HG02610 (cell line): ENCODE data around the gene TMEM45A.
"Not testable (repeated sequence)": the region's sequence is repeated elsewhere in the genome, so short reads cannot be mapped to it uniquely, and the experiment has no call there.

Experiments used
- ATAC-seq: cut with Tn5 transposase; IDR thresholded peaks from one replicate; pipeline ENCODE4 v1.9.1; 2021; ENCODE audit warnings: mild to moderate bottlenecking, moderate library complexity; ENCODE audit not compliant: unreplicated experiment

The TMEM45A gene, protein sequence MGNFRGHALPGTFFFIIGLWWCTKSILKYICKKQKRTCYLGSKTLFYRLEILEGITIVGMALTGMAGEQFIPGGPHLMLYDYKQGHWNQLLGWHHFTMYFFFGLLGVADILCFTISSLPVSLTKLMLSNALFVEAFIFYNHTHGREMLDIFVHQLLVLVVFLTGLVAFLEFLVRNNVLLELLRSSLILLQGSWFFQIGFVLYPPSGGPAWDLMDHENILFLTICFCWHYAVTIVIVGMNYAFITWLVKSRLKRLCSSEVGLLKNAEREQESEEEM

DNA sequence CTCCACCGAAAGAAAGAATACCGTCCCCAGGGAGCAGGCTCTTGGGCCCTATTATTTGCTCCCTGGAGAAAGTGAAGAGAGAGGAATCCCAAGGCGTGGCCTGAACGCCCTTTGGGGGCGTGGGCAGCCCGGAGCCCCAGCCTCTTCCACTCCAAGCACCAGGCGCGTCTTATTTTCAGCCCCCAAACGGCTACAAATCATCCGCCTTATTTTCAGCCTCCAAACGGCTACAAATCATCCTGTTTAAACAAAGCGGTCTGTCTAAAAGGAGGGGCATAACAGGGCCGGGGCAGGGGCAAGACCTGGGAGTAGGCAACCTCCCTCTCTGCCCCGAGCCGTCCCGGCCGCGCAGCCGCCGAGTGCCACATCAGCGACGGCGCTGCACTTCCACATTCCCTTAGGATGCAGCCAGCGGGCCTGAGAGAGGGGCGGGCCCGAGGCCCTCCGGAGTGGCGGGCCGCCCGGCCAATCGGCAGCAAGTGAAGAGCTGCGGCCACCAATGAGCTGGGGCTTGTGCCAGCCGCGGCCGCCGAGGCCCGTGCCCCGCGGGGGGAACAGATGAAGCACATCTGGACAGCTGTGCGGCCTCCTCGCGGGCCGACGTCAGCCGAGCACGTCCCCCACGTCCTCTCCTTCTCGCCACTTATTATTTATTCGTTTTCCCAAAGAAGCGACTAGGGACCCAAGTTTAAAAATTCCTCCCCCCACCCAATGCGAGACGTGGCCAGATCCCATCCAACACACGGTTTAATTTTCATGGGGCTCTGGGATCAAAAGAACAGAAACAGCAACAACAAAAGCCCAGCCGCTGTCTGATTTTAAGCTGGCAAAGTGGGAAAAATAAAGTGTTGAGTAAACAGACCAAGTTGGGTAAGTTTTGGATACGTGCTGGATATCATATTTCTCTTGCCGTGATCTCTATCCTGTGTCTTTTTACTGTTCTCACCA lies at the start of gene TMEM45A:
TSS of gene TMEM45A (plus strand) at position 561 of the 948 bp plus-strand sequence. CDS start 62,593 bp downstream, outside the sequence.
- ATAC-seq, result peak; percentile 99

DNA sequence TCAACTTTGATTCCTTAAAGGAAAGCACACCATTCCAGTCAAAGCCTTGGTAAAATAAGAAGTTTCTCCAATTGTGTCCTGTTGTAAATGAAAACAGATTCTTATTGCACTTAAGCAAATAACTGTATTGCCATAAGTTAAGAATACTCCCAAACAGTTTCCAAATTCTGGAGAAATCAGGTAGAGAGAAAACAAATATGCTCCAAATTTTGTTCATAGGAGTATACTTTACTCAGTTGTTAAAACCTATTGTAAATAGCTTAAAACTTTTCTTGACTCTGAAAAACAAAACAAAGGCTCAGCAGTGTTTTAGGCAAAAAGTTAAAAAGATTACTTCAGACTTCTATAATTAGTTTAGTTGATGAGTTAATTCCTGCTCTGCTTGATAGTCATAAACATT lies 48.7 kb upstream of the TMEM45A start:
- no peak for ATAC-seq

DNA sequence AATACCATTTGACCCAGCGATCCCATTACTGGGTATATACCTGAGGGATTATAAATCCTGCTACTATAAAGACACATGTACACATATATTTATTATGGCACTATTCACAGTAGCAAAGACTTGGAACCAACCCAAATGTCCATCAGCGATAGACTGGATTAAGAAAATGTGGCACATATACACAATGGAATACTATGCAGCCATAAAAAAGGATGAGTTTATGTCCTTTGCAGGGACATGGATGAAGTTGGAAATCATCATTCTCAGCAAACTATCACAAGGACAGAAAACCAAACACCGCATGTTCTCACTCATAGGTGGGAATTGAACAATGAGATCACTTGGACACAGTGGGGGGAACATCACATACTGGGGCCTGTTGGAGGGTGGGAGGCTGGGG lies 45.4 kb upstream of the TMEM45A start:
- ATAC-seq, result not testable (repeated sequence)

DNA sequence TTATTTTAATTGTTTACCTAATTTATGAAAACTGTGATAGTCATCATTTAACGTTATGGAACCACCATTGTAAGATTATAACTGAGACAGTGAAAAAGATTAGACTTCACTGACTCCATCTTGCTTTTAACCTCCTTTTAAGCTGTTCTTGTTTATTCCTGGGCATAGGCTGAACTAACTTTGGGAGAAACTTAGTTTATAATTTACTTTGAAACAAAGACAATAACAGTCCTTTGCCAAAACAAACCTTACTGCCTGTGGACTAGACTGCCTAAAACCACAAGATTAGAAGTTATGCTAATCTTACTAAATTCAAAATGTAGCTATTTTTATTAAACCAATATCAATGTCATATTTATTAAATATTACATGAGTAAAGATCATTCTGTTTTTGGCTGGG lies 44.3 kb upstream of the TMEM45A start:
- no peak for ATAC-seq

DNA sequence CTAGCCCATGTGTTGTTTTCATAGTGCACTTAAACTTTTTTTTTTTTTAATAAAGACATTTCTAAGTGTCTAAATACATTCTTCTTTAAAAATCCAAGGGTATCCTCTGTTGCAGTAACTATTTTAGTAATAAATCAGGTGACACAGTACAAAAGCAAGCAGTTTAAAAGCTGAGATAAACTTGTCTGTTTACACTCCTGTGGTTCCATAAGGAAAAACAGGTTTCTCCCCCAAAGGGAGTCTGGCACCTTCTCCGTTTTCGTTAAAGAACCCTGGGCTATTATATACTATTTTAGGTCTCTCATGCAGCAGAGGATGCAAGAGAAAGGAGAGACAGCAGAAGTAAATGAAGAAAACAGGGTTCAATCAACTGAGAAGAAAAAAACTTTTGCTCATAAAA lies 43.2 kb upstream of the TMEM45A start:
- ATAC-seq, result no peak

DNA sequence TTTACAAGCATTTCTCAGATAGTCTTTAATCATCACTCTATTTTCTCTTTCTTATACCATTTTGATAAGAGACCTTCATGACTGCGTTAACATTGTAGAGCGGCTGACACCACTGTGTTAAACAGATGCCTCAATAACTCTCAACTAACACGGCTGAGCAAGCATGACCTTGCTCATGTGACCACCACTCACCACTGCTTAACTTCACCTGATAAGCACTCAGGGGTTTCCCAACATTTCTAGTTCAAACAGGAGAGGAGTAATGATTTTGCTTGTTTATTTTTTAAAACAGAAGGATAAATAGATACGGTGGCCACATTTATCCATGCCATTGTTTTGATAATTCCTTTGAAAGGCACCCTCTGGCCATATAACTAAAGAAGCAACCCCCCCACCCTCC lies 37.7 kb upstream of the TMEM45A start:
- ATAC-seq, result no peak

DNA sequence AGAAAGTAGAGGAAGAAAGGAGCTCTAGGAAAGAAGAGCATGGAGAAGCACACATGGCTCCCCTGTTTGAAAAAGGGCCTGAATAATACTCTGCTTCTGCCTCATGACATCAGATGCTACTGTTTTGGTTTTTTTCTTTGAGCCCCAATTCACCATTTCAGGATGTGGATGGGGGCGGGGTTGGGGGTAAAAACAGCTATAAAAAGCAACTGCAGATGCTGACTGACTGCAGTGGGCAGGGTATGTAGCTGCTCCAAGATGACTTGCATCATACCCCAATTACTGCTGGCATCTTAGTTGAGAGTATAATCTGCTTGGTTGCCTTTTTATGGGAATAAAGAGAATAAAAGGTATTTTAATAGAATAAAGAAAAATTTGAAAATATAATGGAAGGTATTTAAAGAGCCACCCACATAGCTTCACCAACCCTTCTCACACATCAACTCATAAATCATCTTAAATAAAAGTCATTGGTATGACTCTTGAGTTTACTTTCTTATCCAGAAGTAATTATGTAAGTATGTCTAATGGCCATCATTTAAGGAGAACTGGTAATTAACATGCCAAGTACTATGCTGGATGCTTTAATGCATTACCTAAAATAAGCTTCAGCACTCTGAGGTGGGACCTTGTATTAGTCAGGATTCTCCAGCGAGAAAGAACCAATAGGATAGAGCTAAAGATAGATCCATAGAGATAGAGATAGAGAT lies 36.4 kb upstream of the TMEM45A start:
- ATAC-seq, result no peak

DNA sequence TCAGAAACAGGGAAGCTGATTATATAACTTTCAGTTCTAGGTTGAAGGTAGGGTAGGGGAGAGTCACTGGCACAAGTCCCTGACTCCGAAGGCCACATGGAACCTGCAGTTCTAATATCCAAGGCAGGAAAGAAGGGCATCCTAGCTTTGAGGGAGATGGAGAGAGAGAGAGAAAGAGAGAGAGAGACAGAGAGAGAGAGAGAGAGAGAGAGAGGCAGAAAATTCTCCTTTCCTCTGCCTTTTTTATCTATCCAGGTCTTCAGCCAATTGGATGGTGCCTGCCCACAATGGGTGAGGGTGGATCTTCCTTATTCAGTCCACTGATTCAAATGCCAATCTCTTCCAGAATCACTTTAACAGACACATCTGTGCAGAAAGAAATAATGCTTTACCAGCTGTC lies 35.7 kb upstream of the TMEM45A start:
- no peak for ATAC-seq

DNA sequence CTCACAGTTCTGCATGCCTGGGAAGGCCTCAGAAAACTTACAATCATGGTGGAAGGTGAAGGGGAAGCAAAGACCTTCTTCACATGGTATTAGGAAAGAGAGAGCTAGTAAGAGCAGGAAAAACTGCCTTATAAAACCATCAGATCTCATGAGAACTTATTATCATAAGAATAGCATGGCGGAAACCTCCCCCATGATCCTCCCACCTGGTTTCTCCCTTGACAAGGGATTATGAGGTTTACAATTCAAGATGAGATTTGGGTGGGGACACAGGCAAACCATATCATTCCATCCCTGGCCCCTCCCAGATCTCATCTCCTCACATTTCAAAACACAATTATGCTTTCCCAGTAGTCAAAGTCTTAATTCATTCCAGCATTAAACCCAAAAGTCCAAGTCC lies 34.6 kb upstream of the TMEM45A start:
- ATAC-seq, result no peak

DNA sequence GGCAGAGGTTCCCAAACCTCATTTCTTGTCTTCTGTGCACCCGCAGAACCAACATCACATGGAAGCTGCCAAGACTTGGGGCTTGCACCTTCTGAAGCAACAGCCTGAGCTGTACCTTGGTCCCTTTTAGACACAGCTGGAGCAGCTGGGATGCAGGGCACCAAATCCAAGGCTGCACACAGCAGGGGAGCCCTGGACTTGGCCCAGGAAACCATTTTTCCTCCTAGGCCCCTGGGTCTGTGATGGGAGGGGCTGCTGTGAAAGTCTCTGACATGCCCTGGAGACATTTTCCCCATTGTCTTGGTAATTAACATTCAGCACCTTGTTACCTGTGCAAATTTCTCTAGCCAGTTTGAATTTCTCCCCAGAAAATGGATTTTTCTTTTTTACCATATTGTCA lies 33.6 kb upstream of the TMEM45A start:
- ATAC-seq, result no peak

DNA sequence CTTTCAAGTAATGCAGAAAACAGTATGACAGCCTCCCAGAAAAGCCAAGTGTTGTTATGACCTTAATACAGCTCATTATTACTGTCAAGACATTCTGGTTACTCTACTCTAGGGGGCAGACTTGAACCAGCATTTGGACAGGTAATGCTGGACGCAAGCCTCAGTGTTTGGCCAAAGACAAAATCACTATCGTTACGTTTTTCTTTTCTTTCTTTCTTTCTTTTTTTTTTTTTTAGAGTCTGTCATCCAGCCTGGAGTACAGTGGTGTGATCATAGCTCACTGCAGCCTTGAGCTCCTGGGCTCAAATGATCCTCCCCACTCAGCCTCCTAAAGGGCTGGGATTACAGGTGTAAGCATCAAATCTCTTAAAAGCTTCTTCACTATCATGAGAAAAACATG lies 29.4 kb upstream of the TMEM45A start:
- peak; percentile 89 for ATAC-seq

DNA sequence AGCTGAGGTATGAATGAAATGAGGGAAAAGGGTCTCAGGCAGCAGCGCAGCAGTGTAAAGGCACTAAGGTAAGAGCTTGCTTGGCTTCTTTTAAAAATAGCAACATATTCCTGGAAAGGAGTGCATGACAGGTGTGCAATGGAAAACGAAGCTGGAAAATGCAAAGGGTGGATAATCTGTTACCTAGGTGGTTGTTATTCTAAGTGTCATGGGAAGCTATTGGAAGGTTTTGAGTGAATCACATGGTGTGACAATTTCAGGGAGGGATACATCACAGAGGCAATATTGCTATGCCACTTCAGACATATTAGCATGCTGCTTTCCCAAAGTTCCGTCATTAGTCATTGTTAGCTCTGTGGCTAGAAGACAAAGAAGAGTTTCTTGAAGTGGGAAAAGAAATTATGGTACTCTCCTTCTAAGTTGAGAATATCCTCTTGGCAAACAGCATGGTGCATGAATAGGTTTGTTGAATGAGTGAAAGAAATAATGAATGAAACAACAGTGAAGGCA lies 28.7 kb upstream of the TMEM45A start:
- ATAC-seq, result no peak

DNA sequence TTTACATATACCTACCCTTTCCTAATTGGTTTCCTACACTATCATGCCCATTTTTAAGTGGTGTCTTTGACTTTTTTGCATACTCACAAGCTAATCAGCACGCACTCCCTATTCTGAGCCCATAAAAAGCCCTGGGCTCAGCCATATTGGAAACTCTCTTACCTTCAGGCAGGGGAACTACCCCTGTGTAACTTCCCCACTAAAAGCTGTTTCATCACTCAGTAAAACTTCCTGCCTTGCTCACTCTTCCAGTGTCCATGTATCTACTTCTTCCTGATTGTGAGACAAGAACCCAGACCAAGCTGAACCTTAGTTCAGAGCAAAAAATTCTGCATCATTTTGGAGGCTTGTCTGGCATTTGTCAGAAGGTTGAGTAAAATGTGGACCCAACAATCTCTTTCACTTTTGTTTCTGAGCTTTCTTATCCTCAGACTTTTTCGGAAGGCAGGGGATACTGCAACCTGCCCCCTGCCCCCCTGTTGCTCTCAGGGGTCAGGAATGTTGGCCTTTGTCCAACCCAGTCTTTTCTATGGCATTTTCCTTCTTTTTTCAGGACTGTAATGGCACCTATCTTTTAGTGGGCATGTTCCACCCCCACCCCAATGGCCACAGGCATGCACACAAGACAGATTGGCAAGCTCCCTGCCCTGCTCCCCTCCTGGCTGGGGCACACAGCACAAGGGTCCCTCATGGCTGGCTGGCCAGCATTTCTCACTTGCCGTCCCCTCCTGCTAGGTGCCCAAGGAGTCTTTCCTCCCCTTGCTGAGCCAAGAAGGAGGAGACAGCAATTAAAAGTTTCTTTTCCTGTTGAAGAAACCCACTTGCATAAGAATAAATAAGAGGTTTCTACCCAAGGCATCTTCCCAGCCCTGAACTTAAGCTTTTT lies 26.3 kb upstream of the TMEM45A start:
- ATAC-seq, result peak; percentile 58

DNA sequence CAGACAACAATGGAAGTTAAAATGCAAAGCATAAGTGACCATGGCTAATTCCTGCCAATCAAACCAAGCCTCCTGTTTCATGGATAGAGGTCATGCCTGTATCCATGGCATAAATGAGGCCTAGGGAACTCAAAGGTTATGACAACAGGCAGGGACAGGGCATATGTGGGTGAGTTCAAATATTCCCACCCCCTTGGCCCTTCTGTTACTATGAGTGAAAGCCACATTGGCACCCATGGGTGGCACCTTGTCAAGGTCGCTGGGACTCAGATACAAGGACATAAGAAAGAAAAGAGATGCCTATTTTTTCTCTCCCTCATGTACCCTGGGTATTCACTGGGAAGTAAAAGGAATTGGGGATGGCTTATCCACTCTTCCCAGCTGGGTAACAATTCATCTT lies 25.3 kb upstream of the TMEM45A start:
- no peak for ATAC-seq

DNA sequence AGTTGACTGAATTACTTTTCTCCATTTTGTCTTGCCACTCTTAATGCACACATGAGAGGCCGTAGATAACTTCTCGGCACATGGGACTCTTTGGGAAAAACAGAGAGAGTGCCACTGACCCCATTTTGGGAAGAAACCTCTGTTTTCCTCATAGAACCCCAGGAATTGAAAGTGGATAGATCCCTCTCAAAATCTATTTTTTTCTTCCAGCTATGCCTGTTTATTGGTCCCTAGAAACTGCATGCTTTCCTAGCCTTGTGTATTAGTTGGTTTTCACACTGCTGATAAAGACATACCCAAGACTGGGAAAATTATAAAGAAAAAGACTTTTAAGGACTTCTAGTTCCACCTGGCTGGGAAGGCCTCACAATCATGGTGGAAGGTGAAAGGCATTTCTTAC lies 23.7 kb upstream of the TMEM45A start:
- no peak for ATAC-seq

DNA sequence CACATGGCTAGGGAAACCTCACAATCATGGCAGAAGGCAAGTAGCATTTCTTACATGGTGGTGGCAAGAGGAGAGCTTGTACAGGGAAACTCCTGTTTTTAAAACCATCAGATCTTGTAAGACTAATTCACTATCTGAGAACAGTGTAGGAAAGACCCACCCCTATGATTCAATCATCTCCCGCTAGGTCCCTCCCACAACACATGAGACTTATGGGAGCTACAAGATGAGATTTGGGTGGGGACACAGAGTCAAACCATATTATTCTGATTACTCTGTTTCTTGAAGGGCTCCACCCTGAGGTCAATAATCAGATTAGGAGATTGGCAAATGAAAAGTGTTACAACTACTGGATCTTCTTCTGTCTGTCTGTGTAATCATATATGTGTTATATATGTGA lies 21.5 kb upstream of the TMEM45A start:
- no peak for ATAC-seq

DNA sequence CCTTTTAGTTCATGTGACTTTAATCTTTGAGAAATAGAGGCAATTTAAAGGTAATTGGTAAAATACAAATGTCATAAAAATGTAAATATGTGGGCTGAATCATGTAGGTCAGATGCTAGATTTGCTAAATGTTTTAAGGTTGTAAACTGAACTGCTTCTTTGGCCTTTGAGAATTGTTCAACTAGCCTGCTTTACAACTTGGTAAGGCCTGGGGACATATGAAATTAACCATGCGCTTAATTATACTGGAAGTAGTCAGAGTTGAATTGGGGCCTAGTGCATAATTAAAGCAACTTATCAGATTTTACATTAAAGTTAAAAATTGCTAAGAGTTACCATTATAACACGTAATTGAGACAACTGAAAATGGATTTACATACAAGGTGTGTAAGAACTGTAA lies 21.0 kb upstream of the TMEM45A start:
- ATAC-seq, result no peak

DNA sequence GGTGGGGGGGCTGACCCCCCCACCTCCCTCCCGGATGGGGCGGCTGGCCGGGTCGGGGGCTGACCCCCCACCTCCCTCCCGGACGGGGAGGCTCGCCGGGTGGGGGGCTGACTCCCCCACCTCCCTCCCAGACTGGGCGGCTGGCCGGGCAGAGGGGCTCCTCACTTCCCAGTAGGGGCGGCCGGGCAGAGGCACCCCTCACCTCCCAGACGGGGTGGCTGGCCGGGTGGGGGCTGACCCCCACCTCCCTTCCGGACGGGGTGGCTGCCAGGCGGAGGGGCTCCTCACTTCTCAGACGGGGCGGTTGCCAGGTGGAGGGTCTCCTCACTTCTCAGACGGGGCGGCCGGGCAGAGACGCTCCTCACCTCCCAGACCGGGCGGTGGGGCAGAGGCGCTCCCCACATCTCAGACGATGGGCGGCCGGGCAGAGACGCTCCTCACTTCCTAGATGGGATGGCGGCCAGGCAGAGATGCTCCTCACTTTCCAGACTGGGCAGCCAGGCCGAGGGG lies 14.5 kb upstream of the TMEM45A start:
- ATAC-seq, result not testable (repeated sequence)

DNA sequence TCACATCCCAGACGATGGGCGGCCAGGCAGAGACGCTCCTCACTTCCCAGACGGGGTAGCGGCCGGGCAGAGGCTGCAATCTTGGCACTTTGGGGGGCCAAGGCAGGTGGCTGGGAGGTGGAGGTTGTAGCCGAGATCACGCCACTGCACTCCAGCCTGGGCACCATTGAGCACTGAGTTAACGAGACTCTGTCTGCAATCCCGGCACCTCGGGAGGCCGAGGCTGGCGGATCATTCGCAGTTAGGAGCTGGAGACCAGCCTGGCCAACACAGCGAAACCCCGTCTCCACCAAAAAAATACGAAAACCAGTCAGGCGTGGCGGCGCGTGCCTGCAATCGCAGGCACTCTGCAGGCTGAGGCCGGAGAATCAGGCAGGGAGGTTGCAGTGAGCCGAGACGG lies 13.9 kb upstream of the TMEM45A start:
- ATAC-seq, result not testable (repeated sequence)

DNA sequence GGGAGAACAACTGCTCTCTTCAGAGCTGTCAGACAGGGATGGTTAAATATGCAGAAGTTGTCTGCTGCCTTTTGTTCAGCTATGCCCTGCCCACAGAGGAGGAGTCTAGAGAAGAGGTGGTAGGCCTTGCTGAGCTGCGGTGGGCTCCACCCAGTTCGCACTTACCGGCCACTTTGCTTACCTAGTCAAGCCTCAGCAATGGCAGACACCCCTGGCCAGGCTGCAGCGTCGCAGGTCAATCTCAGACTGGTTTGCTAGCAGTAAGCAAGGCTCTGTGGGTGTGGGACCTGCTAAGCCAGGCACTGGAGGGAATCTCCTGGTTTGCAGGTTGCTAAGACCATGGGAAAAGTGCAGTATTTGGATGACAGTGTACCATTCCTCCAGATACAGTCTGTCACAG lies 12.3 kb upstream of the TMEM45A start:
- ATAC-seq, result no peak
